Breast epithelium (tissue), 4 donors: Measurements from ENCODE around the gene ZNF22. TPM values are rescaled to one million over a fixed set of nuclear protein-coding genes. Genes with fewer than 3 reads are reported as not detected.

Experiments
- DNase-seq, 2 donors: peaks; one replicate each; pipeline ENCODE4 v3.0.0-alpha.2; 2019; ENCODE audit warnings: low spot score in 2 of 2
- H3K27ac ChIP-seq, 2 donors: fragments of 200-600 bp; sonication (generic) in 1 of 2; one replicate each; pipeline ENCODE4 v1.5.1; 2016 to 2019; ENCODE audit warnings: mild to moderate bottlenecking in 1 of 2
- H3K27me3 ChIP-seq, 2 donors: fragments of 200-600 bp; sonication (generic) in 1 of 2; one replicate each; pipeline versions ENCODE4 v1.5.1 to v1.6.0; 2017 to 2019; ENCODE audit warnings: control low read depth in 1 of 2, mild to moderate bottlenecking in 1 of 2
- H3K36me3 ChIP-seq: fragments of 200-600 bp; one replicate; pipeline ENCODE4 v1.5.1; 2019
- H3K4me1 ChIP-seq, 2 donors: fragments of 200-600 bp; sonication (generic); one replicate each; pipeline ENCODE4 v1.5.1; 2016 to 2019; ENCODE audit warnings: control low read depth in 1 of 2
- H3K4me3 ChIP-seq, 3 donors: fragments of 200-600 bp; sonication (generic); 1 replicate in 2 of 3; 2 replicates in 1 of 3; pipeline ENCODE4 v1.5.1; 2016 to 2019; ENCODE audit warnings: mild to moderate bottlenecking in 3 of 3, moderate library complexity in 2 of 3
- H3K9me3 ChIP-seq, 2 donors: fragments of 200-600 bp; sonication (generic) in 1 of 2; one replicate each; pipeline ENCODE4 v1.5.1; 2016 to 2019; ENCODE audit warnings: control low read depth in 1 of 2
- CTCF ChIP-seq, 3 donors: fragments of 450-650 bp; IDR thresholded peaks; one replicate each; pipeline ENCODE4 v1.5.1; 2016 to 2017; ENCODE audit warnings: antibody characterized with exemption in 3 of 3, mild to moderate bottlenecking in 3 of 3, moderate library complexity in 3 of 3
- POLR2A ChIP-seq: fragments of 450-650 bp; IDR thresholded peaks from one replicate; pipeline ENCODE4 v1.6.1; 2016; ENCODE audit warnings: antibody characterized with exemption, mild to moderate bottlenecking, moderate library complexity
- POLR2AphosphoS5 ChIP-seq, 3 donors: sonication (generic); formaldehyde crosslinking; IDR thresholded peaks; one replicate each; pipeline ENCODE4 v1.6.1; 2017; ENCODE audit warnings: antibody characterized with exemption in 3 of 3
- intact Hi-C: fragments of 100-400 bp; cut with DNase I; formaldehyde crosslinking; loops from one replicate; pipeline ENCODE4 v1.15.1; 2023; ENCODE audit warnings: low total_unique reads
- total RNA-seq, 3 donors: library from RNA; depleted of rRNA; stranded (reverse); fragments of >200 nt; gene quantifications; one replicate each; pipeline ENCODE4 v1.1.0, GENCODE V29; 2016

ZNF22 gene
- total RNA-seq, 3 donors from 2014 or later, result 32.0 to 54.1 (median 34.2) TPM

DNA sequence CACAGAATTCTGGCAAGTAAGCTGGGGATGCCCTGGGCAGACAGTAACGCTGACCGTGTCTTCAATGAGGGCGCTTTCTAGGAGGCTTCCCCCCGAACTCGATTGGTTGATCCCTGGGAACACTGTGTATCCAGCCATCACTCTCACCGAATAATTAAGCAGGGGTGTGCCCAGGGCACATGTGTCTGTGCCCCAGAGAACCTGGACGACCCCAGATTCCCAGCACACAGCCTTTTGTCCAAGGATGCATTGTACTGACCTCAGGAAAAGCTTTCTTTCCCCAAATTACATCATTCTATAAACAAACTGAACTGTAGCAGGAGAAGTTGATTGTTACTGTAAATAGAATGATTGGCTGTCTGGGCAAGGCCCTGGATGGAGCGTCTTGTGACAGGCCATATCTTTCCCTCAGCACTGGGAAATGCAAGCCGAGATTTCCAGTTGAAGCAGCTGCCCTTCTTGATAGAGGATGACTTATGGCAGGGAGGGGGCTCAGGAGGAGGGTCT is 15.5 kb upstream of the ZNF22 start:
- Histone ChIP-seq H3K27me3 (no peaks in the 10 kb centered on the region), H3K4me3 (no peak overlapping the region), H3K9me3 (no peaks in the 10 kb centered on the region), H3K36me3 (no peaks in the 10 kb centered on the region), H3K4me1 (peaks cover 8 to 10% of the 10 kb centered on the region in 2 donors), H3K27ac (peak overlapping the region; percentile 54 to 95)
- no peak for DNase-seq
- intact Hi-C loops, result no loop called here
- TF ChIP-seq CTCF (IDR thresholded peaks at IDR 0.05) (no peak), POLR2AphosphoS5 (IDR thresholded peaks at IDR 0.05) (no peak), POLR2A (no peak)

GRCh38 chr10:44986179-44986578 is 14.5 kb upstream of the ZNF22 start:
- DNase-seq, result no peak
- H3K27me3 ChIP-seq, result no peaks in the 10 kb centered on the region
- no peak overlapping the region for H3K4me3 ChIP-seq
- H3K4me1 ChIP-seq, result peaks cover under 1 to 3% of the 10 kb centered on the region in 2 donors
- H3K9me3 ChIP-seq, result no peaks in the 10 kb centered on the region
- no peaks in the 10 kb centered on the region for H3K36me3 ChIP-seq
- peak overlapping the region; percentile 54 to 95 for H3K27ac ChIP-seq
- TF ChIP-seq POLR2A (no peak), CTCF (IDR thresholded peaks at IDR 0.05) (no peak), POLR2AphosphoS5 (IDR thresholded peaks at IDR 0.05) (no peak)
- intact Hi-C loops, result no loop called here

GRCh38 chr10:44986670-44987069 is 14.1 kb upstream of the ZNF22 start:
- Histone ChIP-seq H3K4me1 (peaks cover 0 to under 1% of the 10 kb centered on the region in 2 donors), H3K27ac (peak overlapping the region in 1 of 2 donors; percentile 95), H3K27me3 (no peaks in the 10 kb centered on the region), H3K9me3 (no peaks in the 10 kb centered on the region), H3K36me3 (no peaks in the 10 kb centered on the region), H3K4me3 (no peak overlapping the region)
- intact Hi-C loops, result no loop called here
- no peak for DNase-seq
- TF ChIP-seq POLR2AphosphoS5 (IDR thresholded peaks at IDR 0.05) (peak in 1 of 3 donors; percentile 25), CTCF (IDR thresholded peaks at IDR 0.05) (no peak), POLR2A (no peak)

DNA sequence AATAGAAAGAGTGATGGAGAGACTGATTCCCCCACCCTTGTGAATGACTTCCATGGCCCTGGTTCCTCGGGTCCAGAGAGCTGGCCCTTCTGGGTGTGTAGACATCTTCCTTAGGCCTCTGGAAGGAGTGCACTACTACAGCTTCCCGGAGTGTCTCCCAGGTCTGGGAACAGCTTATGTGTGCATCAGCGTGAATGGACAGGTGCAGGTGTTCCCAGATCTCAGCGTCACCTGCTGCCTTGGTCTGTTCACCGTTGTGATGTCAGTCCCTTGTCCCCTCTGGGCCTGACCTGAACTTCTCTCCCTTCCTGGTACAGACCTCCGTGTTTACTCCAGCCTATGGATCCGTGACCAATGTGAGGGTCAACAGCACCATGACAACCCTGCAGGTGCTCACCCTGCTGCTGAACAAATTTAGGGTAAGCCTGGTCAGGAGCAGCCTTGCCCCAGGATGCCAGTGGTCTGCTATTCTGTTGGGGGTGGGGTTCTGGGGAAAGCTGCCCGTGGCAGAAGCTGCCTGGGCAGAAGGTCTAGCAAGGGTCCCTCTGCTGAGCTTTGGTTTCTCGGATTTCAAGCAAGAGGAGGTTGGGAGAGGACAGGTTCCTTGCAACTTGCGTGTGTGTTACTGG is 11.7 kb upstream of the ZNF22 start:
- TF ChIP-seq POLR2A, result no peak
- no peak for TF ChIP-seq POLR2AphosphoS5 (IDR thresholded peaks at IDR 0.05)
- no peak for TF ChIP-seq CTCF (IDR thresholded peaks at IDR 0.05)
- Histone ChIP-seq H3K4me1 (no peaks in the 10 kb centered on the region), H3K27me3 (no peaks in the 10 kb centered on the region), H3K4me3 (no peak overlapping the region), H3K27ac (peak overlapping the region in 1 of 2 donors; percentile 41), H3K36me3 (no peaks in the 10 kb centered on the region), H3K9me3 (no peaks in the 10 kb centered on the region)
- intact Hi-C loops, result no loop called here
- no peak for DNase-seq

DNA sequence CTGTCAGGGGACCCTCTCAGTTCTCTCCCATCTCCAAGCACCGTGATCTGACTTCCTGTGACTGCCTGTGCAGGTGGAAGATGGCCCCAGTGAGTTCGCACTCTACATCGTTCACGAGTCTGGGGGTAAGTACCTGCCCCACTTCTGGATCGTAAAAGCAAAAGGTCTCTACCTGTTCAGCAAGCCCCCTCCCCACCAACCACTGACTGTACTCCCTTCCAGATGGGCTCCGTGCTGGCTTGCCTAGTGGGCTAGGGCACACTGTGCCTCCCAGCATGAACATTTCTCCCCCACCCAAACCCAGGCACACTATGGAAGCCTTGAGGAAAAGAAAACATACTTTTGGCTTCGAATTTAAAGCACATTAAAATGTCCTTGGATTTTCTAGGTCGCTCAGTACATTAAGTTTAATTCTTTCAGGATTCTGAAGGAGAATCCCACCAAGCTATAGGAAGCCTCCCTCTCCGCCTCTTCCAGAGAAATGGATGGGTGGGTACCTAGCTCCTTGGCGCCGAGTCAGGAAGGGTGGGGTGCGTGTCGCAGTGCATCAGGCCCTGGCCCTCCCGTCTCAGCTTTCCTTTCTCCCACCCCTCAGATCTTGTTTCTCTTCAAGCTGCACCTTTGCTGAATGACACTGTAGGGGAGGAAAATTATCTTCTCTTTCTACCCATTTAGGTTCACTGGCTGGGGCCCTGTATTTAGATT is 11.0 kb upstream of the ZNF22 start:
- Histone ChIP-seq H3K9me3 (no peaks in the 10 kb centered on the region), H3K36me3 (no peaks in the 10 kb centered on the region), H3K27me3 (no peaks in the 10 kb centered on the region), H3K4me3 (no peak overlapping the region), H3K4me1 (no peaks in the 10 kb centered on the region), H3K27ac (peak overlapping the region in 1 of 2 donors; percentile 4)
- TF ChIP-seq POLR2A (no peak), CTCF (IDR thresholded peaks at IDR 0.05) (no peak), POLR2AphosphoS5 (IDR thresholded peaks at IDR 0.05) (no peak)
- intact Hi-C loops, result no loop called here
- no peak for DNase-seq
